ENCODE measurements around the gene TCF25. TPM values are rescaled to one million over a fixed set of nuclear protein-coding genes. Genes with fewer than 3 reads are reported as not detected.

The TCF25 gene
- total RNA-seq, 4 donors from 2014 or later, result 144 to 266 (median 201) TPM

Other genes with a start within 250 kb of the TCF25 start
- 10 to 100 TPM; 66.8 to 95.1 (median 76.0) TPM for gene CHMP1A, start 215.9 kb upstream of the TCF25 start, total RNA-seq
- 1 to 10 TPM; 6.0 to 8.9 (median 7.5) TPM for gene SPATA33, start 215.8 kb upstream of the TCF25 start, total RNA-seq
- 100 to 1,000 TPM in 1 of 4 donors, 10 to 100 TPM in 3; 88.7 to 109 (median 91.3) TPM for gene CDK10, start 186.9 kb upstream of the TCF25 start, total RNA-seq
- 10 to 100 TPM; 22.4 to 31.9 (median 27.7) TPM for gene SPATA2L, start 171.9 kb upstream of the TCF25 start, total RNA-seq
- gene VPS9D1, start 152.7 kb upstream of the TCF25 start, total RNA-seq, result 10 to 100 TPM in 1 of 4 donors, 1 to 10 TPM in 3; 3.1 to 15.6 (median 9.0) TPM
- gene ZNF276, start 152.1 kb upstream of the TCF25 start, total RNA-seq, result 10 to 100 TPM; 21.2 to 38.9 (median 24.9) TPM
- gene FANCA, start 56.9 kb upstream of the TCF25 start, total RNA-seq, result 10 to 100 TPM in 1 of 4 donors, 1 to 10 TPM in 3; 2.3 to 10.3 (median 3.6) TPM
- gene SPIRE2, start 45.1 kb upstream of the TCF25 start, total RNA-seq, result 10 to 100 TPM in 2 of 4 donors, 1 to 10 TPM in 2; 7.0 to 10.9 (median 9.5) TPM
- 10 to 100 TPM in 2 of 4 donors, 1 to 10 TPM in 2; 7.7 to 16.2 (median 11.4) TPM for gene MC1R, start 45.3 kb downstream of the TCF25 start, total RNA-seq
- gene TUBB3, start 49.8 kb downstream of the TCF25 start, total RNA-seq, result 1 to 10 TPM in 1 of 4 donors, under 1 TPM in 3; 0.33 to 2.4 (median 0.68) TPM
- 10 to 100 TPM; 45.0 to 80.9 (median 72.1) TPM for gene DEF8, start 75.2 kb downstream of the TCF25 start, total RNA-seq
- 10 to 100 TPM in 2 of 4 donors, 1 to 10 TPM in 2; 7.4 to 12.8 (median 10.3) TPM for gene DBNDD1, start 145.9 kb downstream of the TCF25 start, total RNA-seq
- not detected for gene PRDM7, start 203.7 kb downstream of the TCF25 start, total RNA-seq

Data from thyroid gland (tissue), 4 donors.